ENCODE data around the gene SLC25A11. TPM values are rescaled to one million over a fixed set of nuclear protein-coding genes. Genes with fewer than 3 reads are reported as not detected.

Gene SLC25A11
- total and polyA plus RNA-seq, 2 donors (not counting 1 experiment from before 2014, with no cell fraction given), result 32.3 to 44.4 TPM

- Mint-ChIP-seq H3K4me3 (no peak overlapping the region), H3K9me3 (ENCODE audit: insufficient read depth) (no peaks in the 10 kb centered on the region), H3K4me1 (peaks cover 4% of the 10 kb centered on the region), H3K27me3 (no peaks in the 10 kb centered on the region), H3K27ac (no peak overlapping the region)
- H3K9me3 ChIP-seq (ENCODE audit: control extremely low read depth in 1 of 3, control insufficient read depth in 2 of 3, insufficient read depth in 1 of 3, low read length in 2 of 3), result no peaks in the 10 kb centered on the region
- DNase-seq (no peak), ATAC-seq (ENCODE audit: low read depth) (no peak)
- H3K27ac ChIP-seq (ENCODE audit: low read length in 2 of 2), result no peak overlapping the region
- no peak overlapping the region for H3K4me3 ChIP-seq (ENCODE audit: control extremely low read depth in 1 of 5, extremely low read depth in 1 of 5, insufficient read depth in 1 of 5, low read depth in 2 of 5, low read length in 4 of 5)
- POLR2A ChIA-PET, result no interaction called here
- peaks cover 0 to 77% of the 10 kb centered on the region in 2 experiments for H3K36me3 ChIP-seq (replicated peaks in 1 of 2; ENCODE audit: control extremely low read depth in 1 of 2, control insufficient read depth in 1 of 2, extremely low read depth in 1 of 2, insufficient read depth in 2 of 2, low read length in 1 of 2)
- no peak for TF ChIP-seq EZH2 (IDR thresholded peaks at IDR 0.05; ENCODE audit: borderline replicate concordance, insufficient read depth, low read depth, low read length, poor library complexity, severe bottlenecking)
- no peak for TF ChIP-seq CTCF (IDR thresholded peaks at IDR 0.05)
- H3K79me2 ChIP-seq (ENCODE audit: control insufficient read depth, insufficient read depth, low read length), result no peaks in the 10 kb centered on the region
- peaks cover 21% of the 10 kb centered on the region for H4K20me1 ChIP-seq (ENCODE audit: control insufficient read depth, insufficient read depth, low read length, poor library complexity, severe bottlenecking)
- CTCF ChIA-PET, result interaction anchor here (0.6 to 4.7 kb wide), 5 partner anchors 11 to 324 kb away, joined by 3 to 33 read pairs (median 3); partner anchors contain the start of genes ARRB2 and CHRNE
- no peak overlapping the region for H3K9ac ChIP-seq (ENCODE audit: low read length)
- WGBS (ENCODE audit: insufficient coverage), result 92% methylated on average over 40 of the region's 42 CpGs
- H3K27me3 ChIP-seq (replicated peaks in 1 of 4; ENCODE audit: control extremely low read depth in 1 of 4, control insufficient read depth in 3 of 4, insufficient read depth in 4 of 4, low read length in 3 of 4), result no peaks in the 10 kb centered on the region
- intact Hi-C loops (cut with micrococcal nuclease), result no loop called here
- no peak overlapping the region for H2AFZ ChIP-seq (ENCODE audit: insufficient read depth, low read depth, low read length, poor library complexity, severe bottlenecking)
- peaks cover 0 to 3% of the 10 kb centered on the region in 2 donors for H3K4me1 ChIP-seq (ENCODE audit: control insufficient read depth in 2 of 2, insufficient read depth in 2 of 2, low read length in 2 of 2)
- H3K4me2 ChIP-seq (replicated peaks; ENCODE audit: low read depth, low read length, poor library complexity, severe bottlenecking), result no peak overlapping the region
Measured at GRCh38 chr17:4891411-4892410, 48.1 kb downstream of the SLC25A11 start.

GRCh38 chr17:4887581-4887980 lies 52.3 kb downstream of the SLC25A11 start:
- peaks cover 0 to 61% of the 10 kb centered on the region in 2 experiments for H3K36me3 ChIP-seq (replicated peaks in 1 of 2; ENCODE audit: control extremely low read depth in 1 of 2, control insufficient read depth in 1 of 2, extremely low read depth in 1 of 2, insufficient read depth in 2 of 2, low read length in 1 of 2)
- WGBS (ENCODE audit: insufficient coverage), result 95% methylated on average over 15 of the region's 18 CpGs
- ATAC-seq (ENCODE audit: low read depth) (no peak), DNase-seq (no peak)
- H3K27me3 Mint-ChIP-seq, result no peaks in the 10 kb centered on the region
- no peak overlapping the region for H2AFZ ChIP-seq (ENCODE audit: insufficient read depth, low read depth, low read length, poor library complexity, severe bottlenecking)
- ChIA-PET POLR2A (no interaction called here), CTCF (interaction anchor here (0.8 to 4.7 kb wide), 9 partner anchors 11 to 320 kb away, joined by 3 to 33 read pairs (median 3); partner anchors contain the start of genes ARRB2 and C17orf107)
- H3K4me1 ChIP-seq (ENCODE audit: control insufficient read depth in 2 of 2, insufficient read depth in 2 of 2, low read length in 2 of 2), result peaks cover 0 to 3% of the 10 kb centered on the region in 2 donors
- no peak overlapping the region for H3K9ac ChIP-seq (ENCODE audit: low read length)
- intact Hi-C loops (cut with micrococcal nuclease), result no loop called here
- no peak overlapping the region for H3K27ac Mint-ChIP-seq
- no peak overlapping the region for H3K27ac ChIP-seq (ENCODE audit: low read length in 2 of 2)
- no peaks in the 10 kb centered on the region for H3K79me2 ChIP-seq (ENCODE audit: control insufficient read depth, insufficient read depth, low read length)
- peaks cover 4% of the 10 kb centered on the region for H3K4me1 Mint-ChIP-seq
- H3K4me2 ChIP-seq (replicated peaks; ENCODE audit: low read depth, low read length, poor library complexity, severe bottlenecking), result no peak overlapping the region
- TF ChIP-seq CTCF (IDR thresholded peaks at IDR 0.05), result no peak
- no peak for TF ChIP-seq EZH2 (IDR thresholded peaks at IDR 0.05; ENCODE audit: borderline replicate concordance, insufficient read depth, low read depth, low read length, poor library complexity, severe bottlenecking)
- H3K4me3 Mint-ChIP-seq, result no peak overlapping the region
- H3K9me3 ChIP-seq (ENCODE audit: control extremely low read depth in 1 of 3, control insufficient read depth in 2 of 3, insufficient read depth in 1 of 3, low read length in 2 of 3), result no peaks in the 10 kb centered on the region
- H4K20me1 ChIP-seq (ENCODE audit: control insufficient read depth, insufficient read depth, low read length, poor library complexity, severe bottlenecking), result peaks cover 17% of the 10 kb centered on the region
- H3K27me3 ChIP-seq (replicated peaks in 1 of 4; ENCODE audit: control extremely low read depth in 1 of 4, control insufficient read depth in 3 of 4, insufficient read depth in 4 of 4, low read length in 3 of 4), result no peaks in the 10 kb centered on the region
- no peaks in the 10 kb centered on the region for H3K9me3 Mint-ChIP-seq (ENCODE audit: insufficient read depth)
- no peak overlapping the region for H3K4me3 ChIP-seq (ENCODE audit: control extremely low read depth in 1 of 5, extremely low read depth in 1 of 5, insufficient read depth in 1 of 5, low read depth in 2 of 5, low read length in 4 of 5)

Data from B cell (primary cell).